HG02943 (cell line): ENCODE measurements around the gene RPS5.
"Not testable (repeated sequence)": the region's sequence is repeated elsewhere in the genome, so short reads cannot be mapped to it uniquely, and the experiment has no call there.

Experiments
- ATAC-seq: cut with Tn5 transposase; IDR thresholded peaks from one replicate; pipeline ENCODE4 v1.9.1; 2021; ENCODE audit warnings: mild to moderate bottlenecking, low read depth, moderate library complexity; ENCODE audit not compliant: unreplicated experiment

The RPS5 gene

DNA sequence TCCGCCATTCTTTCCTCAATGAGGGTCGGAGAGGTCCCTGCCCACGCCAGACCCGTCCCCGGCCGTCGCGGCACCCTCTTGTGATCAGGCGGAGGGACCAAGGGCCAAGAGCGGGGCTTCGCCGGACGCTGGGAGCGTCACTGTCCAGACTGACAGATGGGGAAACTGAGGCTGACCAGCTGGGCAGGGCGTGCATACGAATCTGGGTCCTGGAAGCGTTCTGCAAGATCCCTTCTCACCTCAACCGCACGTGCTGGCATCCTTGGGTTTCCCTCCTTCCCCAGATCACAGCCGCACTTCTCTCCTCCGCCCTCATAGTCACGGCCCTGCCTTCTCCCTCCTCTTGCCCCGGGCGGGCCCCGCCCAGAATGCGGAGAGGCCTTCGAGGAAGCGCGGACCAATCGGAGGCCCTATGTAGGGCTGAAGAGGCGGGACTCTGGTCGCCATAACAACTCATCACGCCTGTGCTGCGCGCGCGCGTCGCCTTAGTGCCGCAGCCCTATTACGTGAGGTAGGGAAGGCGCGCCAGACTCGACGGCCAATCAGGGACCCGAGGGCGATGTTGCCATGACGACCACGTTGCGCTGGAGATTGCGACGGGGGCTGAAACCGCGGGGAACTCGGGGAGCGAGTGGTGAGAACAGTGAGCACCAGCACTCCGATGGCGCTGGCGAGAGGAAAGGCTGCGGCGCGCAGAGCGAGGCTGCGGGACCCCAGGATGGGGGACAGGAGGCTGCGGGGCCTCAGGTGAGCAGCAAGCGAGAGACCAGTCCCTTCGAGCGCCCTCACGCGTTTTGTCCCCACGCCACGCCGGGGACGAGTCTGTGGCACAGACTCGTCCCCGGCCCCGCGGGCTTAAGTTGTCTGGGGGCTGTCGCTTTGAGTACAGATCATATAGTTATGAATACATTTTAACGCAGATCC, 14.1 kb downstream of the RPS5 start:
- peak; percentile 96 for ATAC-seq

DNA sequence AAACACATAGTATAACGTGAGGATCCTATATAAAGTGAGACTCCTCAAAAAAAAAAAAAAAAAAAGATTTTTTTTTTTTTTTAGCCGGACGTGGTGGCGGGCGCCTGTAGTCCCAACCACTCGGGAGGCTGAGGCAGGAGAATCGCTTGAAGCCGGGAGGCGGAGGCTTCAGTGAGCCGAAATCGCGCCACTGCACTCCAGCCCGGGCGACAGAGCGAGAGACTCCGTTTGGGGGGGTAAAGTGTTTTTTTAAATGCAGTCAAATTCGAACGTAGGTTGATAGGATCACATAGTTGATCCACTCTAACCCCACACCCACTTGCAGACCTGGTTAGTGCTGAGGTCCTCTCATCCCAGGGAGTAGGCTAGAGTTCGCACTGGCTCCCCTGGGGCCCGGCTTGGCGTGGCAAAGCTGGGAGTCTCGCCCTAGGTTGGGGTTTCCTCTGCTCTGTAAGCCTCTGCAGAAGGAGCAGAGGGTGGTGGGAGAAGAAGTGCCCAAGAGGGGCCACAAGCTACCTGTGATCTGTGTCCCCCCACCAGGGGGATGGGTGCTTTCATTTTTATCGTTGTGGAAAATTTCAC, 14.9 kb downstream of the RPS5 start:
- ATAC-seq = no peak

DNA sequence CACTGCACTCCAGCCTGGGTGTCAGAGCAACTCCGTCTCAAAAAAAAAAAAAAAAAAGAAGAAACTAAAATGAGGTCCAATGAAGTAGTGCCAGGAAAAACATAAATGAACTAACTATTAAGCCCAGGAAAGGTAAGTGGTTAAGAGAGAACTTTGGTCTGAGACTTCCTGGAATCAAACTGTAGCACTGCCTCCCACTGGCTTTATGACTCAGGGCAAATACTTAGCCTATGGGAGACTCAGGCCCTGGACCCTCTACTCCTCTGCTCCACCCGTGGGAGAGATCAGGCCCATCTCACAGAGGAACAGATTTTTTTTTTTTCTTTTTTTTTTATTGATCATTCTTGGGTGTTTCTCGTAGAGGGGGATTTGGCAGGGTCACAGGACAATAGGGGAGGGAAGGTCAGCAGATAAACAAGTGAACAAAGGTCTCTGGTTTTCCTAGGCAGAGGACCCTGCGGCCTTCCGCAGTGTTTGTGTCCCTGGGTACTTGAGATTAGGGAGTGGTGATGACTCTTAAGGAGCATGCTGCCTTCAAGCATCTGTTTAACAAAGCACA, 16.9 kb downstream of the RPS5 start:
- ATAC-seq = not testable (repeated sequence)

- no peak for ATAC-seq
Measured at GRCh38 chr19:58406818-58407657, 20.0 kb downstream of the RPS5 start.

- no peak for ATAC-seq
Measured at GRCh38 chr19:58407658-58408151, 20.6 kb downstream of the RPS5 start.

DNA sequence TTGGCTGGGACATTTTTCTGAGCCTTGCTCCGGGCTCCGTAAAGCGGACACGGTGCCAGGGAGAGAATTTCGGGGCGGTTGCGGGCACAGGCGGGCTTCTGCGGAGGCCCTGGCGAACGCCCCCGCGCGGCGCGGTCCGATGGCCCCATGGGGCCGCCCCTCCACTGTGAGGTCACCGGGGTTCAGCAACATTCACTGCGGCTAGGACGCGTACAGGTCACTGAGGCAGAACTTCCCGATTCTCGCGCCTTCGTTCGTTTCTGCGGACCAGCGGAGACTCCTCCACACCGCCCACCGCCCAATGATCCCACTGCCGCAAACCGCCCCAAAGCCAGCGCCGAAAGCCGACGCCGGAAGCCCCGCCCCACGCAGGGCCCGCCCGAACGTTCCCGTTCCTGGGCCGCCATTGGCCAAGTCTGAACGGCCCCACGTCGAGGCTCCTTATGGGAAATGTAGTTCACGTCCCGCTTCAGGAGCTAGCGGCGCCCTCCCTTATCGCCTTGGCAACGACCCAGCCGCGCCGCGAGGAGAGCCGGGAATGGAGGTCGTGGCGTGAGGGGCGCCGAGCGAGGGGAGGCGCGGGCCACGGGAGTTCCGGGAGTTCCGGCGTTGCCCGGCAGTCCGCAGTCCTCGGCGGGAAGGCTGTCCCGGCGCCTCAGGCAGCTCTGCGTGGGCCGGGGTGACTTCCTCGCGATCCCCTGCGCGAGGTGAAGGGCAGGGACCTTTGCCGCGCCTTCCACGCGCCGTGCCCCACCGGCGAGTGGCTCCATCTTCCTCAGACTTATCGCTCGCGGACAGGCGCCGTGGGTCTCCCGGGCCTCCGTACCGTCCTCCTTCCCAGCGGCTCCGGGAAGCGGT, 21.3 kb downstream of the RPS5 start, which contains the start of gene ZNF584:
Gene ZNF584, plus strand, starts transcription at position 498 of the 858 bp plus-strand sequence. CDS start 499 bp downstream, outside the sequence.
- peak; percentile 97 for ATAC-seq

- no peak for ATAC-seq
Measured at GRCh38 chr19:58409010-58409790, 22.1 kb downstream of the RPS5 start.

DNA sequence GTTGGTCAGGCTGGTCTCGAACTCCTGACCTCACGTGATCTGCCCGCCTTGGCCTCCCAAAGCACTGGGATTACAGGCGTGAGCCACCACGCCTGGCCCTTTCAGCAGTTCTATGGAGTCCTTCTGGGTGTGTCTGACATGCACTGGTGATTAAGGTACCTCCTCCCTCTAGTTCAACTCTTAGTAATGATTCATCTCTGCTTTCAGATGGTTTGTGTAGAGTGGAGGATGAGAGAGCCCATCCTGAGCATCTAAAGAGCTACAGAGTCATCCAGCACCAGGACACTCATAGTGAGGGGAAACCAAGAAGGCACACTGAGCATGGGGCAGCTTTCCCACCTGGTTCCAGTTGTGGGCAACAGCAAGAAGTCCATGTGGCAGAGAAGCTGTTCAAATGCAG, 29.5 kb downstream of the RPS5 start:
- ATAC-seq = no peak

DNA sequence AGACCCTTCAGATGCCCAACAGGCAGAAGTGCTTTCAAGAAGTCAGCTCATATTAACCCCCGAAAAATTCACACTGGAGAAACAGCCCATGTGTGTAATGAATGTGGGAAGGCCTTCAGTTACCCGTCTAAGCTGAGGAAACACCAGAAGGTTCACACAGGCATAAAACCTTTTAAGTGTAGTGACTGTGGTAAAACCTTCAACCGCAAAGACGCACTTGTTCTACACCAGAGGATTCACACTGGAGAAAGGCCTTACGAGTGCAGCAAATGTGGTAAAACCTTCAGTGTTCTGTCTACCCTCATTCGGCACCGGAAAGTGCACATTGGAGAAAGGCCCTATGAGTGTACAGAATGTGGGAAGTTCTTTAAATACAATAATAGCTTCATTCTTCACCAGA, 30.0 kb downstream of the RPS5 start:
- no peak for ATAC-seq

GRCh38 chr19:58428617-58429016, 41.5 kb downstream of the RPS5 start:
- ATAC-seq = no peak

- ATAC-seq = no peak
Measured at GRCh38 chr19:58429745-58430144, 42.7 kb downstream of the RPS5 start.

- no peak for ATAC-seq
Measured at GRCh38 chr19:58434217-58434616, 47.1 kb downstream of the RPS5 start.

- ATAC-seq = peak; percentile 90
Measured at GRCh38 chr19:58439576-58440554, 52.8 kb downstream of the RPS5 start, which contains the start of gene ZNF132. ZNF132 (minus strand) TSS chr19:58440153; CDS start chr19:58439821, 332 bp downstream.

- ATAC-seq = no peak
Measured at GRCh38 chr19:58440556-58440955, 53.5 kb downstream of the RPS5 start.

GRCh38 chr19:58442986-58443385, 55.9 kb downstream of the RPS5 start:
- not testable (repeated sequence) for ATAC-seq
